VCaP (cell line): Measurements from ENCODE around the gene CRHBP.
"Not testable (repeated sequence)": the region's sequence is repeated elsewhere in the genome, so short reads cannot be mapped to it uniquely, and the experiment has no call there.

Experiments used
- H3K27ac ChIP-seq: fragments of 450-650 bp; 2 replicates; pipeline ENCODE4 v1.5.1; 2017
- TF ChIP-seq, protein P1 (sequence below): fragments of 450-650 bp; conservative IDR thresholded peaks from 2 replicates; pipeline ENCODE4 v1.5.1; 2017; ENCODE audit warnings: mild to moderate bottlenecking, moderate library complexity

The CRHBP gene, protein sequence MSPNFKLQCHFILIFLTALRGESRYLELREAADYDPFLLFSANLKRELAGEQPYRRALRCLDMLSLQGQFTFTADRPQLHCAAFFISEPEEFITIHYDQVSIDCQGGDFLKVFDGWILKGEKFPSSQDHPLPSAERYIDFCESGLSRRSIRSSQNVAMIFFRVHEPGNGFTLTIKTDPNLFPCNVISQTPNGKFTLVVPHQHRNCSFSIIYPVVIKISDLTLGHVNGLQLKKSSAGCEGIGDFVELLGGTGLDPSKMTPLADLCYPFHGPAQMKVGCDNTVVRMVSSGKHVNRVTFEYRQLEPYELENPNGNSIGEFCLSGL

DNA sequence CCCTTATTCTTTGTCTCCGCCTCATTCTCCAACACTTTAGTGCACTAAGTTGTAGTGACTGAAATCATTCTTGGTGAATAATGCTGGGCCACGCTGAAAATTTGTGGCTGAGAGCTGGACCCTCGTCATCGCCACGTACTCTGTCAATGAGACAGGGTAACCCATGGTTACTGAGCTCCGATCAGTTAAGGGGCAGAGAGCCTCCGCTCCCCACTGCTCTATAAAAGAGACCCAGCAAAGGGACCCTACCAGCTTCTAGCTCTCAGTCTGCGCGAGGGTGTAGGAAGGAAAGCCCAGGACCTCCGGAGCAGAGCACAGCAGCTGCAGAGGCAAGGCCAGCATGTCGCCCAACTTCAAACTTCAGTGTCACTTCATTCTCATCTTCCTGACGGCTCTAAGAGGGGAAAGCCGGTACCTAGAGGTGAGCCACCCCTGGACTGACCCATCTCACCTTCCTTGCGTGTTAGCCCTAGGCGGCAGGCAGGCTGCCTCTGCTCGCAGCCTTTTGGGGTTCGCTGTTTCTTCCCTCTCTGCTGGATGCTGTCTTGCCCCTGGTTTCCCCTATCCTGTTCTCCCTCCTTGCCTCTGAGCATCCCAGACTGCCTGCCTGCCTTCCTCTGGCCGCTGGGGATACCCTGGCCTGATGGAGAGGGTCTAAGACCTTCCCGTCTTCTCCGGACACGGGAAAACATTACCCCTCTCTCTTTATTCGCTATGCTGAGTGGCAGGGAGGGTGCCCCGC, at the start of gene CRHBP:
Gene CRHBP, plus strand, starts transcription at position 251 of the 742 bp plus-strand sequence. Its CDS starts 90 bp downstream, at position 341.
- TF ChIP-seq, protein P1, sequence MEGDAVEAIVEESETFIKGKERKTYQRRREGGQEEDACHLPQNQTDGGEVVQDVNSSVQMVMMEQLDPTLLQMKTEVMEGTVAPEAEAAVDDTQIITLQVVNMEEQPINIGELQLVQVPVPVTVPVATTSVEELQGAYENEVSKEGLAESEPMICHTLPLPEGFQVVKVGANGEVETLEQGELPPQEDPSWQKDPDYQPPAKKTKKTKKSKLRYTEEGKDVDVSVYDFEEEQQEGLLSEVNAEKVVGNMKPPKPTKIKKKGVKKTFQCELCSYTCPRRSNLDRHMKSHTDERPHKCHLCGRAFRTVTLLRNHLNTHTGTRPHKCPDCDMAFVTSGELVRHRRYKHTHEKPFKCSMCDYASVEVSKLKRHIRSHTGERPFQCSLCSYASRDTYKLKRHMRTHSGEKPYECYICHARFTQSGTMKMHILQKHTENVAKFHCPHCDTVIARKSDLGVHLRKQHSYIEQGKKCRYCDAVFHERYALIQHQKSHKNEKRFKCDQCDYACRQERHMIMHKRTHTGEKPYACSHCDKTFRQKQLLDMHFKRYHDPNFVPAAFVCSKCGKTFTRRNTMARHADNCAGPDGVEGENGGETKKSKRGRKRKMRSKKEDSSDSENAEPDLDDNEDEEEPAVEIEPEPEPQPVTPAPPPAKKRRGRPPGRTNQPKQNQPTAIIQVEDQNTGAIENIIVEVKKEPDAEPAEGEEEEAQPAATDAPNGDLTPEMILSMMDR: no peak
- no peak within 1 kb of the TSS for H3K27ac ChIP-seq

DNA sequence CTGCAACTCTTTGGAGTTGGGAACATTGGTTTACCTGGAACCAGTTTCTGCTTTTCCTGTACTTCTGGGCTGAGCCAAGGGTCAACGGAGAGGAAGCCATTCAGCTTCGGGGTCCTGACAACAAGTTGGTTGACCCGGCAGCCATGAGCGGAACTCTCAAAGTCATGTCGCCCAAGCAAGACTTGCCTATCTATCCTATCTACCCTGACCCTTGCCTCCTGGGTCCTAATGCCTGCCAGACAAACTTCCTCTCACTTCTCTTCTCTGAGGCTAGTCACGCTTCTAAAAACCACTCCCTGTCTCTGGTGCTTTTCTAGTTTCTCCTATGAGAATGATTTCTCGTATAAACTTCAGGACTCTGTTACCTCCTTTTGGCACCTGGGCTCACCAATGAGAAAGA, 44.7 kb upstream of the CRHBP start:
- TF ChIP-seq, protein P1: no peak

DNA sequence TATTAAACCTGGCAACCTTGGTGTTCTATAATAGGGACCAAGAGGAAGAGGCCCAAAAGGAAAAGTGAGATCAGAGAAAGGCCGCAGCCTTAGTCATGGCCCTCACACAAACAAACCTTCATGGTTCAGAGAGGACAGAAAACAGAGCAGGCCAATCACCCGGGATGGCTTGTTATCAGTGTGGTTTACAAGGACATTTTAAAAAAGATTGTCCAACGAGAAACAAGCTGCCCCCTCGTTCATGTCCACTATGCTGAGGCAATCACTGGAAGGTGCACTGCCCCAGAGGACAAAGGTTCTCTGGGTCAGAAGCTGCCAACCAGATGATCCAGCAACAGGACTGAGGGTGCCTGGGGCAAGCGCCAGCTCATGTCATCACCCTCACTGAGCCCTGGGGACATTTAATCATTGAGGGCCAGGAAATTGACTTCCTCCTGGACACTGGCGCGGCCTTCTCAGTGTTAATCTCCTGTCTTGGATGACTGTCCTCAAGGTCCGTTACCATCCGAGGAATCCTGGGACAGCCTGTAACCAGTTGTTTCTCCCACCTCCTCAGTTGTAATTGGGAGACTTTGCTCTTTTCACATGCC, 42.4 kb upstream of the CRHBP start:
- H3K27ac ChIP-seq: not testable (repeated sequence)

More for the DNA sequence above, 44.7 kb upstream of the CRHBP start:
- H3K27ac ChIP-seq: no peak overlapping the region

DNA sequence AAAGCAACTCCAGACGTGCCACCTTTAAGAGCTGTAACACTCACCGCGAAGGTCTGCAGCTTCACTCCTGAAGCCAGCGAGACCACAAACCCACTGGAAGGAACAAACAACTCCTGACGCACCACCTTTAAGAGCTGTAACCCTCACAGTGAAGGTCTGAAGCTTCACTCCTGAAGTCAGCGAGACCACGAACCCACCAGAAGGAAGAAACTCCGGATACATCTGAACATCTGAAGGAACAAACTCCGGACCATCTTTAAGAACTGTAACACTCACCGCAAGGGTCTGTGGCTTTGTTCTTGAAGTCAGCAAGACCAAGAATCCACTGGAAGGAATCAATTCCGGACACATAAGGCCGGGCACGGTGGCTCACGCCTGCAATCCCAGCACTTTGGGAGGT, 38.2 kb upstream of the CRHBP start:
- not testable (repeated sequence) for H3K27ac ChIP-seq

DNA sequence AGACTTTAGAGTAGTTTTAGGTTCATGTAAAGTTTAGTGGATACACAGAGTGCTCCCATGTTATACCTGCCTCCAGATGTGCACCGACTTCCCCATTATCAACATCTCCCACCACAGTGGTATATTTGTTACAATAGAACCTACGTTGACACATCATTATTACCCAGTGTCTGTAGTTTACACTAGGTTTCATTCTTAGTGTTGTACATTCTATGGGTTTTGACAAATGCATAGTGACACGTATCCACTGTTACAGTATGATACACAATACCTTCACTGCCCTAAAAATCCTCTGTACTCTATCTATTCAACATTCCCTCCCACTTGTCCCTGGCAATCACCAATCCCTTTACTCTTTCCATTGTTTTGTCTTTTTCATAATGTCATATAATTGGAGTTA, 34.3 kb upstream of the CRHBP start:
- TF ChIP-seq, protein P1: no peak
- H3K27ac ChIP-seq: no peak overlapping the region

DNA sequence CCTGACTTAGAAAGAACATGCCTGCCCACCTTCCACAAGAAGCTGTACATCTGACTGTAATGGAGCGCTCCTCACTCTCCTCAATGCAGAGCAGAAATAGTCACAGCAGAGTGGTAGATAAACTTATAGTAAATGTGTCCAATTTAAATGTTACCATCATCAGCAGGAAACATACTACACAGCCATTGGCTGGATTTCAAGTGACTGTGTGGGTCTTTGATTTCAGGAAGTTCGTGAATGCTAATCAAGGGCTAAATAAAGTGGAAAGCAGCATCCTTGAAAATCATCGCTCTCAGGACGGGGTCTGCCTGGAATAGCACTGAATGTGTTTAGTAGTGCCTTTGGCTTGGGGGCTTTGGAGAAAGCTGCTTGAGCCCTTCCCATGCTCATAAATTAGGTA, 32.4 kb upstream of the CRHBP start:
- TF ChIP-seq, protein P1: no peak

DNA sequence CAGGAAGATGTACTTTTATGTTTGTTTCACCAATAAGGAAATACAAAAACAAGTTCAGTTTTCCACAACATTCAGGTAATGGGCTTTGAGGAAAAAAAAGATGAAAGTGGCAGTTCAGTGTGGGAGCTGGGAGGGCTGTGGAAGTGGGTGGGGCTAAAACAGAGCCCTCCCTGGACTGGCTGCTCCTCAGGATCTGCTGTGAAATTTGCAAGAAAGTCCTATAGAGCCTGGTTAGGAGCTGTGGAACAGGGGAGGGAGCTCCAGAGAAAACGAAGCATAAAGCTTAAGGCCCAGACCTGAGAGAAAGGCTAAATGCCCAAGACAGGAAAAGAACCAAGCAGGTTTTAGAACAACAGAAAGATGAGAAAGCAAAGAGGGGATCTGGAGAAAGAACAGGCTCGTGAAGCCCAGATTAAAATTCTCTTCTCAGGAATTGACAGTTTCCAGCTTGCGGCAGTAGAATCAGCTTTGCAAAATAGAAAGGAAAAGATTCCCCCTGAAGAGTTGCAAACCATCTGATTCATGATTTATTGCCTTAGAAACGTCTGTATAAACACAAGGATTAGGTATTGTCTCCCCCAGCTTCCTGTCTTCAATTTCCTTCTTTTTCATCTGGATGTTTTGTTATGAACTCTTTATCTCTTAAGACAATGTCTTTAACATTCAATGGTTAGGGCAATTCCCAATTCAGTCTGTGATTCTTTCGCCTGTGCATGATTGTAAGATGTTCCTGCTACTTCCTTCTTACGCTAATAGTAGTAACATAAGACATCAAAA, 26.3 kb upstream of the CRHBP start:
- TF ChIP-seq, protein P1: no peak
- H3K27ac ChIP-seq: peak overlapping the region; percentile 29; the same call in 1 of the 2 replicates

More for the DNA sequence above, 32.4 kb upstream of the CRHBP start:
- no peak overlapping the region for H3K27ac ChIP-seq

DNA sequence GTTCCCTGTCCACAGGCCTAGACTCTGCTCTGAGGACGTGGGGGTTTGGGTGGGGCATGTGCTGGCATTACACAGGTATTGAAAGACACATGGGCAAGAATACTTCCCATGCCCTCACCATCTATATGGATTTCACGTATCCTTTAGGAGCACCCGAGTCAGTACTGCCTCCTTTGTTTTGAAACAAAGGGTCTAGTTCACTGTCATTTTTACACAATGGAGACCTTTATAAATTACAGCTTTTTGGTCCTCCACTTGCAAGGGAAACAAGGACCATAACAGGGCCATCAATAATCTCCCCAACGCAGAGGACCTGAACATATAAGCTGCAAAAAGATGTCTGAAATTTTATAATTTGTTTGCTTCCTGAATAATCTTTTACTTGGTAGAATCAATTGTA, 24.9 kb upstream of the CRHBP start:
- TF ChIP-seq, protein P1: no peak
- no peak overlapping the region for H3K27ac ChIP-seq
